Lower leg skin (tissue), 4 donors: ENCODE results near the gene NETO1. TPM values are rescaled to one million over a fixed set of nuclear protein-coding genes. Genes with fewer than 3 reads are reported as not detected.

Source experiments
- DNase-seq, 2 donors: peaks; one replicate each; pipeline ENCODE4 v3.0.0-alpha.2; 2019; ENCODE audit warnings: low spot score in 2 of 2
- H3K4me3 ChIP-seq: fragments of 200-600 bp; sonication (generic); 2 replicates; pipeline ENCODE4 v1.5.1; 2017; ENCODE audit warnings: mild to moderate bottlenecking, low read depth; ENCODE audit not compliant: poor library complexity, severe bottlenecking
- POLR2A ChIP-seq, 2 donors: fragments of 450-650 bp; IDR thresholded peaks; one replicate each; pipeline ENCODE4 v1.6.1; 2016 to 2017; ENCODE audit warnings: antibody characterized with exemption in 2 of 2, mild to moderate bottlenecking in 1 of 2, moderate library complexity in 1 of 2
- WGBS, 2 donors: methylation state at CpG; one replicate each; pipeline ENCODE4 v1.1.5; 2018; 5-methylcytosine and 5-hydroxymethylcytosine counted together
- intact Hi-C: fragments of 100-400 bp; cut with DNase I; formaldehyde crosslinking; loops from one replicate; pipeline ENCODE4 v1.15.0; 2023; ENCODE audit warnings: low total_unique reads
- total RNA-seq, 4 donors: library from RNA; depleted of rRNA; stranded (reverse); fragments of >200 nt; gene quantifications; one replicate each; pipeline ENCODE4 v1.1.0, GENCODE V29; 2016
- TF ChIP-seq, protein P1 (sequence below), 3 donors: fragments of 450-650 bp; IDR thresholded peaks; one replicate each; pipeline ENCODE4 v1.5.1; 2016; ENCODE audit warnings: antibody characterized with exemption in 3 of 3, mild to moderate bottlenecking in 3 of 3, moderate library complexity in 2 of 3

The NETO1 gene
- total RNA-seq, 4 donors from 2014 or later, result 0.17 to 0.71 (median 0.53) TPM; not detected in 1

GRCh38 chr18:72826736-72827135 is 41.1 kb downstream of the NETO1 start:
- DNase-seq, result no peak
- no peak overlapping the region for H3K4me3 ChIP-seq
- TF ChIP-seq, protein P1, sequence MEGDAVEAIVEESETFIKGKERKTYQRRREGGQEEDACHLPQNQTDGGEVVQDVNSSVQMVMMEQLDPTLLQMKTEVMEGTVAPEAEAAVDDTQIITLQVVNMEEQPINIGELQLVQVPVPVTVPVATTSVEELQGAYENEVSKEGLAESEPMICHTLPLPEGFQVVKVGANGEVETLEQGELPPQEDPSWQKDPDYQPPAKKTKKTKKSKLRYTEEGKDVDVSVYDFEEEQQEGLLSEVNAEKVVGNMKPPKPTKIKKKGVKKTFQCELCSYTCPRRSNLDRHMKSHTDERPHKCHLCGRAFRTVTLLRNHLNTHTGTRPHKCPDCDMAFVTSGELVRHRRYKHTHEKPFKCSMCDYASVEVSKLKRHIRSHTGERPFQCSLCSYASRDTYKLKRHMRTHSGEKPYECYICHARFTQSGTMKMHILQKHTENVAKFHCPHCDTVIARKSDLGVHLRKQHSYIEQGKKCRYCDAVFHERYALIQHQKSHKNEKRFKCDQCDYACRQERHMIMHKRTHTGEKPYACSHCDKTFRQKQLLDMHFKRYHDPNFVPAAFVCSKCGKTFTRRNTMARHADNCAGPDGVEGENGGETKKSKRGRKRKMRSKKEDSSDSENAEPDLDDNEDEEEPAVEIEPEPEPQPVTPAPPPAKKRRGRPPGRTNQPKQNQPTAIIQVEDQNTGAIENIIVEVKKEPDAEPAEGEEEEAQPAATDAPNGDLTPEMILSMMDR (IDR thresholded peaks at IDR 0.05), result no peak
- TF ChIP-seq POLR2A (IDR thresholded peaks at IDR 0.05), result no peak
- WGBS, 2 donors, result 67 to 72% methylated on average over 9 of the region's 9 CpGs
- intact Hi-C loops, result no loop called here

GRCh38 chr18:72823345-72823744 is 44.4 kb downstream of the NETO1 start:
- TF ChIP-seq, protein P1 (IDR thresholded peaks at IDR 0.05), result no peak
- TF ChIP-seq POLR2A (IDR thresholded peaks at IDR 0.05), result no peak
- no peak overlapping the region for H3K4me3 ChIP-seq
- no peak for DNase-seq
- 85 to 87% methylated on average over 8 of the region's 8 CpGs for WGBS, 2 donors
- intact Hi-C loops, result no loop called here

DNA sequence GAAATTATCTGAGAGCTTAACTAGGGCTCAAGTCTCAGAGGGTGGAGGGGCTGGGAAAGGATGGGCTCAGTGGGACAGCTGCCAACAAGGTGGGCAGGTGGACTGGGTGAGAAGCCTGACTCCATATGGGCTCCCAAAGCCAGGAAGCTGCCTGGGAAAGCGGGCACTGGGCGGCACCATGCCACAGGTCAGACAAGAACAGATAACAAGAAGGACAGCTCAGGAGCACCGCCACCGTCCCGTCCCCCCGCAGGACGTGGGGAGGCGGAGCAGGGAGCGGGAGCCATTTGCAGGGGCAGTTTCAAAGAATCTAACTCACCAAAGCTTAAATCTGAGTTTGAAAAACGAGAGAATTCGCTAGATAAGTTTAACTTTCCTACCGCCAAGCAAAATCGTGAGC is 45.6 kb downstream of the NETO1 start:
- TF ChIP-seq, protein P1 (IDR thresholded peaks at IDR 0.05), result no peak
- no peak for TF ChIP-seq POLR2A (IDR thresholded peaks at IDR 0.05)
- DNase-seq, result no peak
- H3K4me3 ChIP-seq, result no peak overlapping the region
- intact Hi-C loops, result no loop called here
- WGBS, 2 donors, result 86 to 87% methylated on average over 13 of the region's 13 CpGs

GRCh38 chr18:72820571-72820970 is 47.2 kb downstream of the NETO1 start:
- DNase-seq, result no peak
- H3K4me3 ChIP-seq, result no peak overlapping the region
- intact Hi-C loops, result no loop called here
- 72 to 80% methylated on average over 7 of the region's 7 CpGs for WGBS, 2 donors
- TF ChIP-seq, protein P1 (IDR thresholded peaks at IDR 0.05), result no peak
- TF ChIP-seq POLR2A (IDR thresholded peaks at IDR 0.05), result no peak

GRCh38 chr18:72819050-72819449 is 48.7 kb downstream of the NETO1 start:
- TF ChIP-seq POLR2A (IDR thresholded peaks at IDR 0.05), result no peak
- TF ChIP-seq, protein P1 (IDR thresholded peaks at IDR 0.05), result no peak
- no peak overlapping the region for H3K4me3 ChIP-seq
- no peak for DNase-seq
- intact Hi-C loops, result no loop called here

GRCh38 chr18:72811047-72811446 is 56.7 kb downstream of the NETO1 start:
- no peak overlapping the region for H3K4me3 ChIP-seq
- no peak for DNase-seq
- no peak for TF ChIP-seq POLR2A (IDR thresholded peaks at IDR 0.05)
- TF ChIP-seq, protein P1 (IDR thresholded peaks at IDR 0.05), result no peak
- intact Hi-C loops, result no loop called here
- 75 to 78% methylated on average over 7 of the region's 7 CpGs for WGBS, 2 donors
